HCT116 (cell line): ENCODE measurements around the gene WWOX. TPM values are rescaled to one million over a fixed set of nuclear protein-coding genes. Genes with fewer than 3 reads are reported as not detected.

Source experiments
- ATAC-seq: fragments of 200-7000 bp; cut with Tn5 transposase; 2 replicates; pipeline ENCODE4 v1.9.1; 2020; ENCODE audit warnings: mild to moderate bottlenecking, moderate library complexity
- BruUV-seq: library from RNA; stranded (reverse); fragments of 400-500 nt; replicated peaks from 2 replicates; lab custom pipeline; 2021; lab: Mats Ljungman, UMichigan
- CTCF ChIA-PET: fragments of 300-600 bp; sonication (Branson Sonifier 250); formaldehyde crosslinking; loops from one replicate; lab custom pipeline; 2021; ENCODE audit warnings: antibody characterized with exemption; lab: Charles Lee
- POLR2A ChIA-PET: fragments of 300-600, 350-600 bp; sonication (Branson Sonifier 250); formaldehyde crosslinking; loops from one replicate; lab custom pipeline; 2021; ENCODE audit warnings: antibody characterized with exemption; lab: Charles Lee
- RAD21 ChIA-PET, 2 experiments: fragments of 300-600 bp; sonication (Branson Sonifier 250); formaldehyde crosslinking; loops; one replicate each; lab custom pipeline; 2023; ENCODE audit warnings: low total read pairs in 2 of 2; ENCODE audit not compliant: uncharacterized antibody in 2 of 2, unreplicated experiment in 2 of 2, low non-redundant PET in 1 of 2; lab: Charles Lee
- DNase-seq: peaks from one replicate; pipeline ENCODE4 v3.0.0-alpha.2; 2010; ENCODE audit warnings: low read depth, low spot score
- H2AFZ ChIP-seq: fragments of 200-600 bp; shearing (Covaris generic), sonication (generic); 2 replicates; pipeline ENCODE4 v1.6.1; 2017; ENCODE audit warnings: low read depth, mixed run types, mixed read lengths, antibody characterized with exemption, low read length; ENCODE audit not compliant: poor library complexity, severe bottlenecking
- H3K27ac ChIP-seq: 2 replicates; pipeline ENCODE4 v1.5.1; 2012; ENCODE audit warnings: low read depth, low read length
- H3K27me3 ChIP-seq: fragments of 200-600 bp; sonication (generic); 2 replicates; pipeline ENCODE4 v1.6.1; 2016; ENCODE audit warnings: mixed run types, low read length, mixed read lengths; ENCODE audit not compliant: insufficient read depth
- H3K36me3 ChIP-seq, 2 experiments: fragments of 200-500 bp in 1 of 2; fragments of 200-600 bp in 1 of 2; sonication (Bioruptor generic) in 1 of 2; sonication (generic) in 1 of 2; 2 replicates each; pipeline versions ENCODE4 v1.5.1 to v1.6.1; 2014 to 2016; ENCODE audit warnings: low read length in 2 of 2, inconsistent platforms in 1 of 2, mixed read lengths in 1 of 2, mixed run types in 1 of 2; ENCODE audit not compliant: insufficient read depth in 2 of 2, control insufficient read depth in 1 of 2
- H3K4me1 ChIP-seq, 2 experiments: fragments of 200-600 bp in 1 of 2; sonication (generic) in 1 of 2; 2 replicates each; pipeline versions ENCODE4 v1.5.1 to v1.6.1; 2012 to 2017; ENCODE audit warnings: low read length in 2 of 2, inconsistent platforms in 1 of 2, mild to moderate bottlenecking in 1 of 2, mixed read lengths in 1 of 2, mixed run types in 1 of 2, moderate library complexity in 1 of 2; ENCODE audit not compliant: insufficient read depth in 2 of 2, control insufficient read depth in 1 of 2
- H3K4me2 ChIP-seq: fragments of 200-600 bp; sonication (generic); 2 replicates; pipeline ENCODE4 v1.6.1; 2017; ENCODE audit warnings: mixed run types, low read length, mixed read lengths
- H3K4me3 ChIP-seq, 2 experiments: fragments of 200-600 bp in 1 of 2; sonication (generic) in 1 of 2; replicated peaks in 1 of 2; 2 replicates each; pipeline ENCODE4 v1.5.1; 2011 to 2016; ENCODE audit warnings: low read length in 2 of 2, control low read depth in 1 of 2, low read depth in 1 of 2, mild to moderate bottlenecking in 1 of 2, mixed read lengths in 1 of 2, mixed run types in 1 of 2
- H3K79me2 ChIP-seq: fragments of 200-600 bp; sonication (generic); 2 replicates; pipeline ENCODE4 v1.6.1; 2017; ENCODE audit warnings: mild to moderate bottlenecking, mixed run types, low read length, moderate library complexity, mixed read lengths; ENCODE audit not compliant: insufficient read depth
- H3K9ac ChIP-seq: fragments of 200-600 bp; sonication (generic); 2 replicates; pipeline ENCODE4 v1.6.1; 2016; ENCODE audit warnings: low read length, mixed read lengths
- H3K9me2 ChIP-seq: fragments of 200-600 bp; sonication (generic), shearing (Covaris generic); 2 replicates; pipeline ENCODE4 v1.6.1; 2017; ENCODE audit warnings: mixed run types, mild to moderate bottlenecking, moderate library complexity; ENCODE audit not compliant: insufficient read depth
- H3K9me3 ChIP-seq, 2 experiments: fragments of 200-500 bp in 1 of 2; fragments of 200-600 bp in 1 of 2; sonication (Bioruptor generic) in 1 of 2; sonication (generic) in 1 of 2; 2 replicates each; pipeline ENCODE4 v1.6.1; 2014 to 2017; ENCODE audit warnings: low read length in 2 of 2, mixed read lengths in 2 of 2, inconsistent platforms in 1 of 2, low read depth in 1 of 2, mild to moderate bottlenecking in 1 of 2, mixed run types in 1 of 2, moderate library complexity in 1 of 2; ENCODE audit not compliant: control insufficient read depth in 1 of 2, insufficient read depth in 1 of 2
- H4K20me1 ChIP-seq: fragments of 200-600 bp; sonication (generic), shearing (Covaris generic); 2 replicates; pipeline ENCODE4 v1.6.1; 2017; ENCODE audit warnings: mixed run types, mild to moderate bottlenecking, moderate library complexity; ENCODE audit not compliant: insufficient read depth
- CBX3 ChIP-seq: IDR thresholded peaks from 2 replicates; pipeline ENCODE4 v1.6.1; 2012; ENCODE audit warnings: low read depth
- CEBPB ChIP-seq: IDR thresholded peaks from 2 replicates; pipeline ENCODE4 v1.6.1; 2012; ENCODE audit warnings: low read depth
- EGR1 ChIP-seq: IDR thresholded peaks from 2 replicates; pipeline ENCODE4 v1.6.1; 2012; ENCODE audit warnings: low read depth
- EZH2 ChIP-seq: fragments of 200-600 bp; sonication (generic); IDR thresholded peaks from 2 replicates; pipeline ENCODE4 v1.6.1; 2017; ENCODE audit warnings: antibody characterized with exemption, mixed run types
- EZH2phosphoT487 ChIP-seq: fragments of 200-600 bp; IDR thresholded peaks from 2 replicates; pipeline ENCODE4 v1.6.1; 2018; ENCODE audit warnings: antibody characterized with exemption, borderline replicate concordance
- FOSL1 ChIP-seq: IDR thresholded peaks from 2 replicates; pipeline ENCODE4 v1.6.1; 2012; ENCODE audit warnings: low read depth
- MAX ChIP-seq: IDR thresholded peaks from 2 replicates; pipeline ENCODE4 v1.6.1; 2012
- POLR2A ChIP-seq: IDR thresholded peaks from 2 replicates; pipeline ENCODE4 v1.7.0; 2011; ENCODE audit warnings: borderline replicate concordance; ENCODE audit not compliant: insufficient read depth, insufficient read length; ENCODE audit errors: extremely low read depth
- SIN3A ChIP-seq: IDR thresholded peaks from 2 replicates; pipeline ENCODE4 v1.6.1; 2012; ENCODE audit warnings: low read depth
- TCF7L2 ChIP-seq: IDR thresholded peaks from 2 replicates; pipeline ENCODE4 v1.7.0; 2011; ENCODE audit warnings: borderline replicate concordance, inconsistent platforms; ENCODE audit not compliant: insufficient read depth, insufficient read length; ENCODE audit errors: extremely low read depth
- YY1 ChIP-seq: IDR thresholded peaks from 2 replicates; pipeline ENCODE4 v1.6.1; 2011; ENCODE audit warnings: low read length, low read depth, moderate library complexity, mild to moderate bottlenecking; ENCODE audit not compliant: insufficient replicate concordance; ENCODE audit errors: extremely low read depth
- ZFX ChIP-seq: fragments of 450-650 bp; IDR thresholded peaks from 2 replicates; pipeline ENCODE4 v1.6.1; 2017
- ZNF274 ChIP-seq: fragments of 200-500 bp; sonication (Bioruptor generic); IDR thresholded peaks from 2 replicates; pipeline ENCODE4 v1.6.1; 2014; ENCODE audit warnings: mild to moderate bottlenecking, low read depth, low read length, inconsistent platforms
- intact Hi-C: fragments of 100-400 bp; cut with micrococcal nuclease; formaldehyde crosslinking; loops from 2 replicates; pipeline ENCODE4 v1.10.0; 2022
- total RNA-seq: library from RNA; stranded (reverse); gene quantifications from one replicate; pipeline ENCODE4 v1.2.1, GENCODE V29; 2021; ENCODE audit not compliant: unreplicated experiment
- TF ChIP-seq, protein P1 (sequence below), 3 experiments: fragments of 200-600 bp in 1 of 3; sonication (generic) in 1 of 3; IDR thresholded peaks in 2 of 3; conservative IDR thresholded peaks in 1 of 3; 2 replicates each; pipeline ENCODE4 v1.5.1; 2012 to 2017; ENCODE audit warnings: low read depth in 2 of 3, low read length in 2 of 3, antibody characterized with exemption in 1 of 3, borderline replicate concordance in 1 of 3, control low read depth in 1 of 3, mild to moderate bottlenecking in 1 of 3, mixed read lengths in 1 of 3, mixed run types in 1 of 3, moderate library complexity in 1 of 3; ENCODE audit not compliant: insufficient read depth in 1 of 3
- TF ChIP-seq, protein P2 (sequence below): IDR thresholded peaks from 2 replicates; pipeline ENCODE4 v1.6.1; 2012

The WWOX gene
- total RNA-seq, 1 experiment from 2014 or later = 13.7 TPM

DNA sequence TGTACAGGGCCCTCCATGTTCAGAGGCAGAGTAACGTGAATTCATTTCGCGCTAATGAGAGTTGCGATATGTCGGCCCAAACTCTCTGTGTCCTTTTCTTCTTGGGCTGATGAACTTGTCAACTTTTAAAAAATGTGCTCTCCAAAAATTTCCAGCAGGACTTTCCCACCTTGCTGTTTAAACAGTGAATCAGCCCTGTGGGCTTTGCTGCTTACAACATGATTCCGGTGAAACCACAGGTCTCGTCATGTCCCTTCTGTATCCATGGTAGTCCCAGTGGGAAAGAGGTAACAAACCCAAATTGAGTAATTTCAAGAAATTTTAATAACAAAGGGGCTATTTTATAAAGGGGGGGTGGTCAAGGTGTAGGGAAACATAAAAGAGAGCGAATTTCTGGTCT is 888.2 kb downstream of the WWOX start:
- no peak overlapping the region for H2AFZ ChIP-seq
- ChIA-PET CTCF (no interaction called here), POLR2A (no interaction called here), RAD21 (no interaction called here)
- no TSS peak for BruUV-seq
- ATAC-seq (no peak), DNase-seq (no peak)
- no peaks in the 10 kb centered on the region for H3K36me3 ChIP-seq
- intact Hi-C loops = no loop called here
- no peak overlapping the region for H3K9ac ChIP-seq
- H3K9me3 ChIP-seq = peaks cover 4 to 12% of the 10 kb centered on the region in 2 experiments; a peak in 2 of 4 replicates
- H4K20me1 ChIP-seq = no peaks in the 10 kb centered on the region
- TF ChIP-seq ZFX = no peak
- no peak for TF ChIP-seq FOSL1
- no peak for TF ChIP-seq TCF7L2
- no peak for TF ChIP-seq SIN3A
- TF ChIP-seq CBX3 = no peak
- TF ChIP-seq EGR1 = no peak
- no peak for TF ChIP-seq MAX
- no peak for TF ChIP-seq POLR2A
- TF ChIP-seq, protein P1, sequence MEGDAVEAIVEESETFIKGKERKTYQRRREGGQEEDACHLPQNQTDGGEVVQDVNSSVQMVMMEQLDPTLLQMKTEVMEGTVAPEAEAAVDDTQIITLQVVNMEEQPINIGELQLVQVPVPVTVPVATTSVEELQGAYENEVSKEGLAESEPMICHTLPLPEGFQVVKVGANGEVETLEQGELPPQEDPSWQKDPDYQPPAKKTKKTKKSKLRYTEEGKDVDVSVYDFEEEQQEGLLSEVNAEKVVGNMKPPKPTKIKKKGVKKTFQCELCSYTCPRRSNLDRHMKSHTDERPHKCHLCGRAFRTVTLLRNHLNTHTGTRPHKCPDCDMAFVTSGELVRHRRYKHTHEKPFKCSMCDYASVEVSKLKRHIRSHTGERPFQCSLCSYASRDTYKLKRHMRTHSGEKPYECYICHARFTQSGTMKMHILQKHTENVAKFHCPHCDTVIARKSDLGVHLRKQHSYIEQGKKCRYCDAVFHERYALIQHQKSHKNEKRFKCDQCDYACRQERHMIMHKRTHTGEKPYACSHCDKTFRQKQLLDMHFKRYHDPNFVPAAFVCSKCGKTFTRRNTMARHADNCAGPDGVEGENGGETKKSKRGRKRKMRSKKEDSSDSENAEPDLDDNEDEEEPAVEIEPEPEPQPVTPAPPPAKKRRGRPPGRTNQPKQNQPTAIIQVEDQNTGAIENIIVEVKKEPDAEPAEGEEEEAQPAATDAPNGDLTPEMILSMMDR (IDR thresholded peaks at IDR 0.05 in 2 of 3, conservative IDR thresholded peaks at IDR 0.05 in 1 of 3; ENCODE audit: borderline replicate concordance in 1 of 3, insufficient read depth in 1 of 3, low read depth in 2 of 3, low read length in 2 of 3) = no peak
- TF ChIP-seq, protein P2, sequence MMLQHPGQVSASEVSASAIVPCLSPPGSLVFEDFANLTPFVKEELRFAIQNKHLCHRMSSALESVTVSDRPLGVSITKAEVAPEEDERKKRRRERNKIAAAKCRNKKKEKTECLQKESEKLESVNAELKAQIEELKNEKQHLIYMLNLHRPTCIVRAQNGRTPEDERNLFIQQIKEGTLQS = no peak
- no peak for TF ChIP-seq CEBPB
- no peak for TF ChIP-seq YY1
- no peak for TF ChIP-seq ZNF274
- TF ChIP-seq EZH2 = no peak
- TF ChIP-seq EZH2phosphoT487 = no peak
- H3K27ac ChIP-seq = no peak overlapping the region
- no peaks in the 10 kb centered on the region for H3K79me2 ChIP-seq
- peaks cover 3% of the 10 kb centered on the region; the same call in 1 of the 2 replicates for H3K27me3 ChIP-seq
- H3K9me2 ChIP-seq = no peaks in the 10 kb centered on the region
- H3K4me2 ChIP-seq = no peak overlapping the region
- H3K4me1 ChIP-seq = no peaks in the 10 kb centered on the region
- no peak overlapping the region for H3K4me3 ChIP-seq
